Endothelial cell of hepatic sinusoid (primary cell): ENCODE data around the gene MSI2.

Source experiments
- in situ Hi-C: cut with HindIII; loops from 2 replicates; pipeline ENCODE4 v1.10.0; 2017; ENCODE audit warnings: low sequenced_read_pairs

MSI2 gene

GRCh38 chr17:57447357-57447989, 191.2 kb downstream of the MSI2 start:
- in situ Hi-C loops, result loop anchor here (5.0 kb wide), 1 partner anchor 40 kb away; no protein-coding TSS in a partner anchor

DNA sequence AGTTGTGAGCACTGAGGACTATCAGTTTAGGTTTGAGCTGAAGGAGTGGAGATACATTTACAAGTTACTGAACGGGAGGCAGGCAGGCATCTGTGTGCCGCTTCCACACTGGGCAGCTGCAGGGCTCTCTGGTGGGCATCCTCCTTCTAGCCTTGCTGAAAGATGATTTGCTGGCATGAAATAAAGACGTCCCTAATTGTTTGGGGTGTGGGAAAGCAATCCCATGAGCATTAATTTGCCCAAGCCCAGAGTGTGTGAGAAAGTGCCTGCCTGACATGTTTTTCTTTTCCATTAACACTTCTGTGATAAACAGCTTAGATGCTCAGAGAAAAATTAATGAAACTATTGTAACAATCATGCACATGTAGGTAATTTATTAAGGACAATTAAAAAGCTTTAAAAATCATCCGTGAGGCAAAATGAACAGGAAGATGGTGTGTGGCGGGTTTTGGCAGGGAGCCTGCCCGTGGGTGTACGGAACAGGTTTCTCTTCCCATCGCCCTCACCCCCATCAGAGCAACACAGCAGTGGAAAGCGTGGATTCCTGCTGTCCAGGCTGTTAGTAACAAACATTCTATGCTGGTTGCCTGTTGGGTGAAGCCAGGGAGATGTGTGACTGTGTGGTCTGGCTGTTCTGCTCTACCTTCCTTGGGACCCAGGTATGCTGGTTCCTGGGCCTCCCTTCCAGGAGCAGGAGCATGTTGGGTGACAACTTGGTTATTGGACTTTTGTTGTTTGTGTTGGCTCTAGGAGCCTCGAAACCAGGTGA, 191.9 kb downstream of the MSI2 start:
- in situ Hi-C loops, result loop anchor here (5.0 kb wide), 1 partner anchor 39 kb away; no protein-coding TSS in a partner anchor

DNA sequence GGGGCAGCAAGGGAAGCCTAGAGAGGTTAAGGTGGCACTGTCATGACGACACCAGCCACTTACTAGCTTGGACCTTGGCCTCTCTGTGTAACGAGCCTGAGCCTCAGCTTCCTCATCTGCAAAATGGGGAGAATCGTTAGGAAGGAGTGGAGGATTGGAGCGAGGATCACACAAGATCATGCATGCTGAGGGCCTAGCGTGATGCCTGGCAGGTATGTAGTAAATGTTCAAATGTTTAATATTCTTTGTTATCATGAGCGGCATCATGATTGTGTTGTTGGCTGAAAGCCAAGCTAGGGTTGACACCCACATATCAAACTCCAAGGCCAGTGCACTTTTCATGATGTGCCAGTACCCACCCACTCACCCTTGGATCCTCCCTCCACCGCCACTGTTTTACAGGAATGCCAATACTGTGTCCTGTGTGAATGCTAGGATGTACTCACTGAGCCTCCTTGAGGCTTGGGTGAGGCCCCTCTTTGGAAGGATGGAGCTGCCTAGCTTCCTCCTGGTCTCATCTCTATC, 192.5 kb downstream of the MSI2 start:
- in situ Hi-C loops, result loop anchor here (5.0 kb wide), 1 partner anchor 38 kb away; no protein-coding TSS in a partner anchor

GRCh38 chr17:57451191-57451590, 194.9 kb downstream of the MSI2 start:
- in situ Hi-C loops, result loop anchor here (5.0 kb wide), 1 partner anchor 49 kb away; no protein-coding TSS in a partner anchor

DNA sequence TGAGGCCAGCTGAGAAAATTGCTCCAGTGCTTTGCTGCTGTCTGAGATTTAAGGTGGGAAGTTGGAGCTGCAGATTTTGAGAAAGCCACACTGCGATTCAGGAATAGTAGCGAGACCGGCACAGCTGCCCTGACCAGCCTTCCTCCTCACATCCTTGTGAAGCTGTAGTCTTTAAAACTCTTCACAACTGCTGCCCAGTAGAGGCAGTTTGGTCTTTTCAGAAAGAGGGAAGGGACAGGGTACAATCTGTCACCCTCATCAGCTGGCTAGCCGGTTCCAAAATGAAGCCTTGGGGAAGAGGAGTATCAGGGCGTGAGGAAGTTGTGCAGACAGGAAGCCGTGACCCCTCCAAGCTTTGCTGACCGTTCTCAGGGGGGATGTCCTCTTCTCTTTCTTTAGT, 195.3 kb downstream of the MSI2 start:
- in situ Hi-C loops, result loop anchor here (5.0 kb wide), 1 partner anchor 49 kb away; no protein-coding TSS in a partner anchor

- in situ Hi-C loops, result loop anchor here (5.0 kb wide), 1 partner anchor 52 kb away; no protein-coding TSS in a partner anchor
Observed at GRCh38 chr17:57453841-57454425, 197.6 kb downstream of the MSI2 start.

- in situ Hi-C loops, result loop anchor here (5.0 kb wide), 1 partner anchor 52 kb away; no protein-coding TSS in a partner anchor
Observed at GRCh38 chr17:57454729-57455062, 198.4 kb downstream of the MSI2 start.

DNA sequence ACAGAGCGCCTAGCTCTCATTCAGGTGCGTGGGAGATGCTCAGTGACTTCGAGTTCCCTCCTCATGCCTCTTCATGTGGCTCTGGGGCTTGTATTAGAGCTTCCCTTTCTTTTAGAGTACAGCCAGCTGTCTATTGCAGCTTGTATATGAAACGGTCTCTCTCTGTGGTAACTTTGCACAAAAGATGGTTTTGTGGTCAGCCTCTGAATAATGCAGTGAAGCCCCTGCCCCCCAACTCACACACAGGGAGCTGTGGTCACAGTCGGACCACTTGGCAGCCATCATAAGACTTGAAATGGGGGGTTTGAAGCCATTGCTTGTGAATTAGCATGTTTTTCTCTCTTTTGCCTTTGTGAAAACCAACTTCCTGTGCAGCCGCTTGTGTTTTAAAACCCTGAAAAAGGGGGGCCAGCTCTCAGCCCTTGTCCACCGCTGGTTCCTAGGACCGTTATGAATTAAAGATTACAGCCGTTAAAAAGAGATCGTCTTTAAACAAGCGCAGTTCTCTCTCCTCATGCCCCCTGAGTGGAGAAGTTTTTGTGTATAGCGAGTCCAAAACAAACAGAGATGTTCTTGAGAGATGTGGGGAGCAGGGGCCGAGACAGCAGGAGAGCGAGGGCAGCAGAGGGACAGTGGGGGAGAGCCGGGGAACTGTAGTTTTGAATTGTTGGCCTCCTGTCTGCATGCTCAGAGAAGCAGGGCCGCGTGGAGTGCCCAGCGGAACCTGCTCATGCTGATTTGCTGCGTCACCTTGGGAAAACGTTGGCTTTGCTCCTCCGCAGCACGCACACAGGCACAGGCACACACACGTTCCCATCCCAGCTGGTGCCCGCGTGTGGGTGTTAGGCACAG, 199.0 kb downstream of the MSI2 start:
- in situ Hi-C loops, result no loop called here

- in situ Hi-C loops, result no loop called here
Observed at GRCh38 chr17:57456622-57457021, 200.3 kb downstream of the MSI2 start.

- in situ Hi-C loops, result no loop called here
Observed at GRCh38 chr17:57457188-57457587, 200.9 kb downstream of the MSI2 start.

GRCh38 chr17:57458718-57459285, 202.5 kb downstream of the MSI2 start:
- in situ Hi-C loops, result no loop called here

DNA sequence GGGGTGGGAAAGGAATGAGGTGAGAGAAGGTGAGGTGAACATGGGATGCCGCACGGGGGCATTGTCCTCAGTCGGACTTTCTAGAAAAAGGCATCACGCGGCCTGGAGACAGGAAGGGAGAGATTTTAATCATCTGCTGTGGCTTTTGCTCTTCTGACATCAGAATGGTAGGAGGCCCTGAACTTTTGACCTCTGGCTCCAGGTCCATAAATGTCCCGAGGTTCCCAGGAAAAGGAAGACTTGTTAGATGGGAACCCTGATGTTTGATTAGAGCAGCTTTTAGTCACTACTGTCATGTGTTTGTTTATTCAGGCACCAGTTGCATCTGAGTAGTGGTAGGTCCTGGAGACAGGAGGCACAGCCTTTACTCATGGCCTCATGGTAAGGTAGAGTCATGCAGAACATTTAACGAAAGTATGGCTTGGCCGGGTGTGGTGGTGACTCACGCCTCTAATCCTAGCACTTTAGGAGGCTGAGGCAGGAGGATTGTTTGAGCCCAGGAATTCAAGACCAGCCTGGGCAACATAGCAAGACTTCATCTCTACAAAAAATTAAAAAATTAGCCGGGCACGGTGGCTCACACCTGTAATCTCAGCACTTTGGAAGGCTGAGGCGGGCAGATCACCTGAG, 203.1 kb downstream of the MSI2 start:
- in situ Hi-C loops, result no loop called here

DNA sequence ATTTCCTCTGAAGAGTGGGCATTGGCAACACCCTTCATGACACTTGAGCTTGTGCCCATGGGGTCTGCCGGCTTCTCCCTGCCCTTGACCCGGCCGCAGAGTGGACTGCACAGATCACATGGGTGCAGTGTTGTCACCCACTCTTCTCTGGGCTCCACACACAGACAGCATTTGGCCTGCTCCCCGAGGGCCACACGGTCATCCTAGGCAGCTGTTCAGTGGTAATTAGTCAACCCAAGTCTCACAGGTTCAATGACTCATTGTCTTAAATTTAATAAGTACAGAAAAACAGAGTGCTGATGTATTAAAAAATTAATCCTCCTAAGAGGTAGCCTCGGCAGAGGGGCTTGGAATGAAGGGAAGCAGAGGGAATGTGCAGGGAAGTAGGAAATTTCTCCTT, 204.8 kb downstream of the MSI2 start:
- in situ Hi-C loops, result no loop called here

DNA sequence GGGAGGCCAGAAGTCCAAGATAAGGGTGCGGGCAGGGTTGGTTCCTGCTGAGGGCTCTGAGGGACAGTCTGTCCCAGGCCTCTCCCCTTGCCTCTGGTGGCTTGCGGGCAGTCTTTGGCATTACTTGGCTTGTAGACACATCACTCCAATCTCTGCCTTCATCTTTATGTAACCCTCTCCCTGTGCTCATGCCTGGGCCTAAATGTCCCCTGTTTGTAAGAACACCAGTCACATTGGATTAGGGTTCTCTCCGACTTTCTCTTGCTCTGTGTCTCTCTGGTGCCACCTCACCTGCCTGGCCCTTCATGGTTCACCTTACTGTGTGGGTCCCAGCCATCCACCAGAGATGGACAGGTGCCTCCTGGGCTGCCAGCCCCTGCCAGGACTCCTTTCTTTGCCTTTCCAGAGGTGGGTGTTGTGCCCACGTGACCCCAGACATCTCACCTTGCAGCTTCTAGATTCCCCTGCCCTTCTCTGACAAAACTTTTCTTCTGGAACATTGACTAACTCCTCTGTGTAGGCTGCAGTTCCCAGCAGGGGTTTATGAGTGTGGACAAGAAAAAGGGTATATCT, 205.8 kb downstream of the MSI2 start:
- in situ Hi-C loops, result no loop called here

GRCh38 chr17:57463103-57463885, 207.0 kb downstream of the MSI2 start:
- in situ Hi-C loops, result no loop called here

GRCh38 chr17:57464191-57464864, 208.0 kb downstream of the MSI2 start:
- in situ Hi-C loops, result no loop called here

DNA sequence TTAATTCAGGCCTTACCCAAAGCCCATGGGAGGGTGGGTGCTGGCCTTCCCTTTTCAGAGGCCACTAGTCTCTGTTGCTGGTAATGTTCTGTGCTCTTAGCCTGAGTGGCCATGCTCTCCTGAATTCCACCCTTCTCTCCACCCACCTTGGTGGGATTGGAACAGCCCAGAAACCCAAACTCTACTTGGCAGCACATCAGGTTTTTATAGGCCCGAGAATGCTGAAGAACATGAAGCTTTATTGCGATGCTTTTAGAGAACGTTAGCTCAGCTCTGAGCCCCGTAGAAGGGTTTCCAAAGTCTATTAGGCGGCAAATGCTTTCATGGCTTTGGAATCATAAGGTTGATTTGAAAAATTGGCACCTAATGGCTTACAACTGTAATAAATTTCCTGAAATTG, 209.3 kb downstream of the MSI2 start:
- in situ Hi-C loops, result no loop called here

- in situ Hi-C loops, result no loop called here
Observed at GRCh38 chr17:57466017-57466471, 209.7 kb downstream of the MSI2 start.
